Heart right ventricle (tissue), 16 donors: ENCODE results near the gene SDF2L1. TPM values are rescaled to one million over a fixed set of nuclear protein-coding genes. Genes with fewer than 3 reads are reported as not detected.

Experiments
- ATAC-seq, 8 donors: fragments of 200-7000 bp; cut with Tn5 transposase; one replicate each; pipeline ENCODE4 v1.9.1; 2020; ENCODE audit warnings: mild to moderate bottlenecking in 8 of 8, moderate library complexity in 8 of 8, moderate number of reproducible peaks in 1 of 8
- DNase-seq, 2 donors: peaks; one replicate each; pipeline ENCODE4 v3.0.0-alpha.2; 2020
- H3K27ac ChIP-seq, 10 donors: fragments of 200-600 bp; sonication (generic) in 2 of 10; one replicate each; pipeline versions ENCODE4 v1.5.0 to v1.8.0; 2020 to 2022; ENCODE audit warnings: mild to moderate bottlenecking in 3 of 10
- H3K27me3 ChIP-seq, 7 donors: fragments of 200-600 bp; one replicate each; pipeline ENCODE4 v1.8.0; 2021 to 2022; ENCODE audit warnings: mild to moderate bottlenecking in 2 of 7
- H3K36me3 ChIP-seq, 9 donors: fragments of 200-600 bp; sonication (generic) in 1 of 9; one replicate each; pipeline versions ENCODE4 v1.5.0 to v1.8.0; 2020 to 2022; ENCODE audit warnings: mild to moderate bottlenecking in 2 of 9
- H3K4me1 ChIP-seq, 9 donors: fragments of 200-600 bp; sonication (generic) in 1 of 9; one replicate each; pipeline versions ENCODE4 v1.5.0 to v1.8.0; 2020 to 2022; ENCODE audit warnings: mild to moderate bottlenecking in 4 of 9
- H3K4me3 ChIP-seq, 10 donors: fragments of 200-600 bp; sonication (generic) in 2 of 10; one replicate each; pipeline versions ENCODE4 v1.5.0 to v1.8.0; 2020 to 2022; ENCODE audit warnings: mild to moderate bottlenecking in 7 of 10, moderate library complexity in 2 of 10
- H3K9me3 ChIP-seq, 11 donors: fragments of 200-600 bp in 10 of 11; sonication (generic) in 2 of 11; one replicate each; pipeline versions ENCODE4 v1.5.0 to v1.8.0; 2013 to 2022; ENCODE audit warnings: mild to moderate bottlenecking in 2 of 11, control low read depth in 1 of 11, moderate library complexity in 1 of 11
- WGBS, 2 donors: extraction: QIAGEN DNeasy Blood & Tissue Kit; methylation state at CpG; one replicate each; pipeline ENCODE4 v1.1.7; 2013; ENCODE audit warnings: inconsistent platforms in 1 of 2; 5-methylcytosine and 5-hydroxymethylcytosine counted together
- intact Hi-C, 10 donors: fragments of 100-400 bp; cut with DNase I; formaldehyde crosslinking; loops; one replicate each; pipeline versions ENCODE4 v1.11.1 to v1.14.2; 2022
- polyA plus RNA-seq, 2 donors: library from polyadenylated mRNA; stranded (reverse); fragments of 200-250 nt; gene quantifications; one replicate each; pipeline ENCODE4 v1.2.3, GENCODE V29; 2013
- total RNA-seq, 10 donors: library from RNA; stranded (reverse); fragmentation: NEBNext Ultra II Directional in 3 of 10; extraction: Animal tissue kit (Norgen Biotek cat#: 25700) in 3 of 10; gene quantifications; one replicate each; pipeline versions ENCODE4 v1.2.1 to v1.2.4, GENCODE V29; 2021 to 2023
- TF ChIP-seq, protein P1 (sequence below), 9 donors: fragments of 200-600 bp; sonication (generic) in 2 of 9; IDR thresholded peaks; one replicate each; pipeline versions ENCODE4 v1.5.0 to v1.8.0; 2021 to 2022; ENCODE audit warnings: antibody characterized with exemption in 9 of 9, mild to moderate bottlenecking in 5 of 9, moderate library complexity in 1 of 9
- donor health status: Arrhythmogenic right ventricular cardiomyopathy.
- donor health status: ischemic (EF 13 %, LVEDD 7.1; RV severe dilation, severe dysfunction).
- donor health status: healthy with polysubstance abuse.
- donor health status: DM: no; HTN: yes; CAD: no.
- donor health status: DM: no; HTN: no; CAD: no.
- donor health status: ischemic (EF 25% LVEDD 6.9; RV normal size, moderate dysfunction).
- donor health status: ischemic (EF 25% LVEDD 5.7; RV mildly dilated, moderate dysfunction).
- donor health status: healthy.
- donor health status: DM: yes; HTN: yes; CAD: no.
- donor health status: Ischemic cardiomyopathy.
- donor health status: ischemic (EF 35%, LVEDD 5.7; RV mildly dilated, moderate dysfunction).
- donor health status: nonischemic (EF 11% LVEDD 7.7; RV severe dilation, severe dysfunction).
- donor health status: DM: yes; HTN: yes; CAD: no.
- donor health status: PGD.
- donor health status: ischemic (EF 29% LVEDD 5.4; RV normal size, mild dysfunction).
- donor health status: nonischemic (EF 23%, LVEDD 6.1; RV moderate dilation, normal function).

Gene SDF2L1
- total and polyA plus RNA-seq, 12 donors = 10.8 to 325 (median 18.3) TPM

DNA sequence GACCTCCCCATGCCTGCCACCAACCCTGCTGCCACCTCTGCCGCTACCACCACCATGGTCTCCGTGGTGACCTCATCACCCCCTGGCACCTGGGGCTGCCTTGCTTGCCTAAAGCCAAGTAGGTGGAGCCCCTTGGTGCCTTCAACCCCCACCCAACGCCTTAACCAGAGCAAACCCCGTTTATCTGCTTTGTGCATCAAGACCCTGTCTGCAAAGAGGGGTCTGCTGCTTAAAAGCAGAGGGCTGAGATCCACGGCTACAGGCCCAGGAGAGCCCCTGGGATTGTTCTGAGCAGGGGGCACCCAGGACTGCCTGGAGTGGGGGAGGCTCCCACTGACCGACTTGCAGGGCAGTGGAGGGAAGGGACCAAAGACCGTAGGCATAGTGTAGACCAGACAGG, 18.8 kb downstream of the SDF2L1 start:
- ATAC-seq = no peak
- peaks cover 0 to 7% (median 0%) of the 10 kb centered on the region in 7 donors for H3K27me3 ChIP-seq
- intact Hi-C loops = no loop called here

DNA sequence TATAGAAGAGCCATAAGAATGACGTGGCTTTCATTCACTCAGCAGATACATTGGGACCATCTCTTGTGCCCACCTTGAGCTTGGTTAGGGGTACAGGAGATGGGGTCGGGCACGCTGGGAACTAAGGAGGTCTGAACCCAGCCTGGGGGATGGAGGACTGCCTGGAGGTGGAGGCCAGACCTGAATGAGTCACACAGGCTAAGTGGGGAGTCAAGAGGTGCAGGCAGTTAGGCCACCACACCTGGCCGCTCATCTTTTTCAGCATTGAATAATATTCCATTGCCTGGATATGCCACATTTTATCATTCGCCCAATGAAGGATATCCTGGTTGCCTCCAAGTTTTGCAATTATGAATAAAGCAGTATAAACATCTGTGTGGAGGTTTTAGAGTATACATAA, 19.9 kb downstream of the SDF2L1 start:
- 90 to 95% methylated on average over 5 of the region's 5 CpGs for WGBS, 2 donors
- H3K27me3 ChIP-seq = peaks cover 0 to 7% (median 0%) of the 10 kb centered on the region in 7 donors
- H3K4me1 ChIP-seq = peaks cover 0 to 23% (median 14%) of the 10 kb centered on the region in 9 donors
- TF ChIP-seq, protein P1, sequence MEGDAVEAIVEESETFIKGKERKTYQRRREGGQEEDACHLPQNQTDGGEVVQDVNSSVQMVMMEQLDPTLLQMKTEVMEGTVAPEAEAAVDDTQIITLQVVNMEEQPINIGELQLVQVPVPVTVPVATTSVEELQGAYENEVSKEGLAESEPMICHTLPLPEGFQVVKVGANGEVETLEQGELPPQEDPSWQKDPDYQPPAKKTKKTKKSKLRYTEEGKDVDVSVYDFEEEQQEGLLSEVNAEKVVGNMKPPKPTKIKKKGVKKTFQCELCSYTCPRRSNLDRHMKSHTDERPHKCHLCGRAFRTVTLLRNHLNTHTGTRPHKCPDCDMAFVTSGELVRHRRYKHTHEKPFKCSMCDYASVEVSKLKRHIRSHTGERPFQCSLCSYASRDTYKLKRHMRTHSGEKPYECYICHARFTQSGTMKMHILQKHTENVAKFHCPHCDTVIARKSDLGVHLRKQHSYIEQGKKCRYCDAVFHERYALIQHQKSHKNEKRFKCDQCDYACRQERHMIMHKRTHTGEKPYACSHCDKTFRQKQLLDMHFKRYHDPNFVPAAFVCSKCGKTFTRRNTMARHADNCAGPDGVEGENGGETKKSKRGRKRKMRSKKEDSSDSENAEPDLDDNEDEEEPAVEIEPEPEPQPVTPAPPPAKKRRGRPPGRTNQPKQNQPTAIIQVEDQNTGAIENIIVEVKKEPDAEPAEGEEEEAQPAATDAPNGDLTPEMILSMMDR (IDR thresholded peaks at IDR 0.05) = no peak
- no peak overlapping the region for H3K4me3 ChIP-seq
- DNase-seq (no peak), ATAC-seq (no peak)
- no peaks in the 10 kb centered on the region for H3K36me3 ChIP-seq
- no peaks in the 10 kb centered on the region for H3K9me3 ChIP-seq
- no peak overlapping the region for H3K27ac ChIP-seq
- intact Hi-C loops = no loop called here

More for the DNA sequence above, 18.8 kb downstream of the SDF2L1 start:
- TF ChIP-seq, protein P1 (IDR thresholded peaks at IDR 0.05) = no peak
- DNase-seq = no peak
- 78 to 82% methylated on average over 7 of the region's 7 CpGs for WGBS, 2 donors
- H3K36me3 ChIP-seq = no peaks in the 10 kb centered on the region
- H3K4me3 ChIP-seq = no peak overlapping the region
- H3K4me1 ChIP-seq = peaks cover 0 to 23% (median 7%) of the 10 kb centered on the region in 9 donors
- no peak overlapping the region for H3K27ac ChIP-seq
- no peaks in the 10 kb centered on the region for H3K9me3 ChIP-seq

DNA sequence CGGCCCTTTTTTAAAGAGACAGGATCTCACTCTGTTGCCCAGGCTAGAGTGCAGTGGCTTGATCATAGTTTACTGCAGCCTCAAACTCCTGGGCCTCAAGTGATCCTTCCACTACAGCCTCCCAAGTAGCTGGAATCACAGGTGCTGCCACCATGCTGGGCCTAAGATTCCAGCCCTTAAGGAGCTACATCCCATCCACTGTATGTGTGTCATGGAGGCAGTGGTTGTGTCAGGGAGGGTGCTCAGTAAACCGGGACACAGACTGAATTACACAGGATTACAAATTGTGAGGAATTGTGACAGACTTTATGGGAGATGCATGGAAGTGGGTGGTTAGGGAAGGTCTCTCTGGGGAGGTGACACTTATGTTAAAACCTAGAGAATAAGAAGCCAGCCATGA, 21.6 kb downstream of the SDF2L1 start:
- no peak overlapping the region for H3K27ac ChIP-seq
- no peaks in the 10 kb centered on the region for H3K9me3 ChIP-seq
- no peaks in the 10 kb centered on the region for H3K27me3 ChIP-seq
- no peak for ATAC-seq
- no peaks in the 10 kb centered on the region for H3K36me3 ChIP-seq
- no peak for DNase-seq
- H3K4me1 ChIP-seq = peaks cover 0 to 20% (median 13%) of the 10 kb centered on the region in 9 donors
- no peak overlapping the region for H3K4me3 ChIP-seq
- 89 to 92% methylated on average over 2 of the region's 2 CpGs for WGBS, 2 donors
- intact Hi-C loops = no loop called here
- TF ChIP-seq, protein P1 (IDR thresholded peaks at IDR 0.05) = no peak

DNA sequence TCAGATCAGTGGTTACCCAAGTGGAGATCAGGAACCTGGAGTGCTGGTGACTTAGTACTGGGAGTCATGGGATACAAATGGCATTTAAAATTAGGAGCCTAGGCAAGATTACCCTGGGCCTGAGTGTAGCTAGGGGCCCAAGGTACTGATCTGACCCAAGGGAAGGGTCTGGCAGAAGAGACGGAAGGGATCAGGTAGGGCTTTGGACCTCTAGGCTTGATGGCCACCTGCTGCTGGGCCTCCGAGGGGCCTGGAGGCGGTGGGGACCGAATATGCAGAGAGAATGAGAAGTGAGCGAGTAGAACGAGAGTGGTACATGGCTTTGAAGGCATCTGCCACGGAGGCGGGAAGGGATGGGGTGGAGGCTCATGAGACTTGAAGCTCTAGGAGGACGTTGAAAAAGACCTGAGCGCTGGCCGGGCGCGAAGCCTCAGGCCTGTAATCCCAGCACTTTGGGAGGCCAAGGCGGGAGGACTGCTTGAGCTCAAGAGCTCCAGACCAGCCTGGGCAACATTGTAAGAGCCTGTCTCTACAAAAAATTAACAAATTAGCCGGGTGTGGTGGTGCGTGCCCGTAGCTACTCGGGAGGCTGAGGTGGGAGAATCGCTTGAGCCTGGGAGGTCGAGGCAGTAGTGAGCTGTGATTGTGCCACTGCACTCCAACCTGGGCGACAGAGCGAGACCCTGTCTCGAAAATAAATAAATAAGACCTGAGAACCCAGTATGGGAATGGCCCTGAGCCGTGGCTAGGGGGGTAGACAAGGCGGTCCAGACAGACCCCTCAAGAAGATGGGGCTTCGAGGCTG, 23.1 kb downstream of the SDF2L1 start:
- ATAC-seq (no peak), DNase-seq (no peak)
- Histone ChIP-seq H3K27ac (peak overlapping the region; percentile 66 to 97 (median 93)), H3K36me3 (peaks cover 0 to 14% (median 0%) of the 10 kb centered on the region in 9 donors), H3K4me3 (peak overlapping the region; percentile 45 to 96 (median 76)), H3K4me1 (peaks cover 0 to 20% (median 13%) of the 10 kb centered on the region in 9 donors), H3K27me3 (no peaks in the 10 kb centered on the region), H3K9me3 (no peaks in the 10 kb centered on the region)
- WGBS, 2 donors = 74 to 75% methylated on average over 26 of the region's 26 CpGs
- TF ChIP-seq, protein P1 (IDR thresholded peaks at IDR 0.05) = no peak
- intact Hi-C loops = no loop called here
